HEK293 (cell line): ENCODE results near the gene GRAMD1B.

ENCODE experiments used
- CTCF ChIP-seq: fragments of 450-650 bp; formaldehyde crosslinking; IDR thresholded peaks from 2 replicates; pipeline ENCODE4 v1.5.1; 2016; ENCODE audit warnings: missing biosample characterization, missing genetic modification characterization
- ZBTB17 ChIP-seq: fragments of 450-650 bp; formaldehyde crosslinking; IDR thresholded peaks from 2 replicates; pipeline ENCODE4 v1.5.1; 2016; ENCODE audit warnings: missing biosample characterization, missing genetic modification characterization

GRCh38 chr11:123457187-123457770, 27.2 kb downstream of the GRAMD1B start:
- TF ChIP-seq CTCF: no peak
- no peak for TF ChIP-seq ZBTB17
